ENCODE measurements around the gene GMFB. TPM values are rescaled to one million over a fixed set of nuclear protein-coding genes. Genes with fewer than 3 reads are reported as not detected.

The GMFB gene
- total RNA-seq, 4 donors from 2014 or later = 24.1 to 44.3 (median 26.6) TPM

- H3K27ac ChIP-seq = no peak overlapping the region
- no peak overlapping the region for H3K4me3 ChIP-seq
- TF ChIP-seq POLR2AphosphoS5 (IDR thresholded peaks at IDR 0.05) = no peak
- no peak for TF ChIP-seq POLR2A (IDR thresholded peaks at IDR 0.05)
- TF ChIP-seq CTCF (IDR thresholded peaks at IDR 0.05) = no peak
- no peak for TF ChIP-seq EP300 (IDR thresholded peaks at IDR 0.05)
Measured at GRCh38 chr14:54497224-54497623, 8.4 kb upstream of the GMFB start.

GRCh38 chr14:54493293-54493692 lies 4.5 kb upstream of the GMFB start:
- Histone ChIP-seq H3K27me3 (no peaks in the 10 kb centered on the region), H3K9me3 (no peaks in the 10 kb centered on the region), H3K36me3 (no peaks in the 10 kb centered on the region), H3K4me1 (peaks cover 19% of the 10 kb centered on the region), H3K27ac (no peak overlapping the region), H3K4me3 (no peak overlapping the region)
- no peak for DNase-seq (ENCODE audit: low spot score in 2 of 2)
- no peak for TF ChIP-seq POLR2AphosphoS5 (IDR thresholded peaks at IDR 0.05)
- TF ChIP-seq POLR2A (IDR thresholded peaks at IDR 0.05) = no peak
- TF ChIP-seq EP300 (IDR thresholded peaks at IDR 0.05) = no peak
- no peak for TF ChIP-seq CTCF (IDR thresholded peaks at IDR 0.05)
- WGBS = 40% methylated on average over 13 of the region's 13 CpGs

More at GRCh38 chr14:54497224-54497623, 8.4 kb upstream of the GMFB start:
- Histone ChIP-seq H3K36me3 (no peaks in the 10 kb centered on the region), H3K27me3 (no peaks in the 10 kb centered on the region), H3K9me3 (no peaks in the 10 kb centered on the region), H3K4me1 (no peaks in the 10 kb centered on the region)
- 93% methylated on average over 2 of the region's 2 CpGs for WGBS
- DNase-seq (ENCODE audit: low spot score in 2 of 2) = no peak

GRCh38 chr14:54490445-54491175 lies 1.8 kb upstream of the GMFB start:
- no peak overlapping the region for H3K27ac ChIP-seq
- DNase-seq (ENCODE audit: low spot score in 2 of 2) = no peak
- no peaks in the 10 kb centered on the region for H3K9me3 ChIP-seq
- no peaks in the 10 kb centered on the region for H3K36me3 ChIP-seq
- 17% methylated on average over 3 of the region's 3 CpGs for WGBS
- H3K4me3 ChIP-seq = no peak overlapping the region
- H3K27me3 ChIP-seq = no peaks in the 10 kb centered on the region
- peaks cover 37% of the 10 kb centered on the region for H3K4me1 ChIP-seq
- TF ChIP-seq POLR2A (IDR thresholded peaks at IDR 0.05) (no peak), CTCF (IDR thresholded peaks at IDR 0.05) (no peak), POLR2AphosphoS5 (IDR thresholded peaks at IDR 0.05) (no peak), EP300 (IDR thresholded peaks at IDR 0.05) (no peak)

- Histone ChIP-seq H3K4me3 (peak overlapping the region; percentile 91), H3K36me3 (no peaks in the 10 kb centered on the region), H3K27me3 (no peaks in the 10 kb centered on the region), H3K9me3 (no peaks in the 10 kb centered on the region), H3K27ac (no peak overlapping the region), H3K4me1 (peaks cover 42% of the 10 kb centered on the region)
- 80% methylated on average over 4 of the region's 4 CpGs for WGBS
- TF ChIP-seq POLR2A (IDR thresholded peaks at IDR 0.05) (no peak), CTCF (IDR thresholded peaks at IDR 0.05) (no peak), EP300 (IDR thresholded peaks at IDR 0.05) (no peak), POLR2AphosphoS5 (IDR thresholded peaks at IDR 0.05) (no peak)
- no peak for DNase-seq (ENCODE audit: low spot score in 2 of 2)
Measured at GRCh38 chr14:54489731-54490444, 1.1 kb upstream of the GMFB start.

GRCh38 chr14:54489318-54489683 lies 521 bp upstream of the GMFB start:
- Histone ChIP-seq H3K9me3 (no peaks in the 10 kb centered on the region), H3K4me1 (peaks cover 48% of the 10 kb centered on the region), H3K4me3 (peak overlapping the region; percentile 91), H3K36me3 (no peaks in the 10 kb centered on the region), H3K27ac (peak overlapping the region; percentile 92), H3K27me3 (no peaks in the 10 kb centered on the region)
- 21% methylated on average over 5 of the region's 5 CpGs for WGBS
- TF ChIP-seq POLR2AphosphoS5 (IDR thresholded peaks at IDR 0.05) = no peak
- no peak for TF ChIP-seq CTCF (IDR thresholded peaks at IDR 0.05)
- TF ChIP-seq POLR2A (IDR thresholded peaks at IDR 0.05) = no peak
- no peak for TF ChIP-seq EP300 (IDR thresholded peaks at IDR 0.05)
- DNase-seq (ENCODE audit: low spot score in 2 of 2) = no peak
